SK-N-SH (cell line): ENCODE measurements around the gene TGFBR3. TPM values are rescaled to one million over a fixed set of nuclear protein-coding genes. Genes with fewer than 3 reads are reported as not detected.

Source experiments
- CTCF ChIA-PET: fragments of 300-600, 350-600 bp; formaldehyde crosslinking; extraction: SDS; loops from one replicate; lab custom pipeline; 2021; lab: Yijun Ruan, JAX
- POLR2A ChIA-PET: fragments of 350-600 bp; sonication (Branson Sonifier 250); formaldehyde crosslinking; extraction: SDS; loops from one replicate; lab custom pipeline; 2020; ENCODE audit warnings: antibody characterized with exemption, inconsistent platforms; lab: Yijun Ruan, JAX
- DNase-seq: peaks from one replicate; pipeline ENCODE4 v3.0.0; 2012
- H2AFZ ChIP-seq: fragments of 200-600 bp; sonication (generic); 2 replicates; pipeline ENCODE4 v1.8.1; 2016; ENCODE audit warnings: antibody characterized with exemption, mild to moderate bottlenecking, low read depth
- H3F3A ChIP-seq: fragments of 200-600 bp; sonication (generic); replicated peaks from 2 replicates; pipeline ENCODE3; 2016; ENCODE audit warnings: antibody characterized with exemption, mild to moderate bottlenecking; ENCODE audit not compliant: insufficient read depth
- H3K27ac ChIP-seq, 2 experiments: fragments of 200-500 bp in 1 of 2; fragments of 200-600 bp in 1 of 2; sonication (Bioruptor generic) in 1 of 2; sonication (generic), shearing (Covaris generic) in 1 of 2; 2 replicates each; pipeline versions ENCODE4 v1.5.1 to v1.6.1; 2014 to 2016; ENCODE audit warnings: low read depth in 2 of 2, inconsistent platforms in 1 of 2, low read length in 1 of 2, mild to moderate bottlenecking in 1 of 2, mixed read lengths in 1 of 2
- H3K27me3 ChIP-seq: fragments of 200-600 bp; sonication (generic), shearing (Covaris generic); 2 replicates; pipeline ENCODE4 v1.6.1; 2016; ENCODE audit warnings: mixed run types; ENCODE audit not compliant: insufficient read depth
- H3K36me3 ChIP-seq, 2 experiments: fragments of 200-500 bp in 1 of 2; fragments of 200-600 bp in 1 of 2; sonication (Bioruptor generic) in 1 of 2; sonication (generic) in 1 of 2; replicated peaks in 1 of 2; 2 replicates each; pipeline versions ENCODE3 to v1.5.1; 2014 to 2016; ENCODE audit warnings: low read length in 1 of 2, mild to moderate bottlenecking in 1 of 2; ENCODE audit not compliant: insufficient read depth in 2 of 2, control insufficient read depth in 1 of 2
- H3K4me1 ChIP-seq, 2 experiments: fragments of 200-500 bp in 1 of 2; fragments of 200-600 bp in 1 of 2; sonication (Bioruptor generic) in 1 of 2; sonication (generic), shearing (Covaris generic) in 1 of 2; 2 replicates each; pipeline versions ENCODE4 v1.5.1 to v1.6.1; 2014 to 2016; ENCODE audit warnings: low read depth in 1 of 2, low read length in 1 of 2, mixed run types in 1 of 2; ENCODE audit not compliant: insufficient read depth in 2 of 2, control insufficient read depth in 1 of 2
- H3K4me2 ChIP-seq: fragments of 200-600 bp; sonication (generic), shearing (Covaris generic); 2 replicates; pipeline ENCODE4 v1.6.1; 2017; ENCODE audit warnings: mixed run types
- H3K4me3 ChIP-seq, 2 experiments: fragments of 200-500 bp in 1 of 2; fragments of 200-600 bp in 1 of 2; sonication (Bioruptor generic) in 1 of 2; sonication (generic), shearing (Covaris generic) in 1 of 2; 2 replicates each; pipeline versions ENCODE4 v1.5.1 to v1.8.1; 2014 to 2016; ENCODE audit warnings: low read depth in 2 of 2, inconsistent platforms in 1 of 2, low read length in 1 of 2, mild to moderate bottlenecking in 1 of 2, mixed read lengths in 1 of 2, moderate library complexity in 1 of 2
- H3K79me2 ChIP-seq: fragments of 200-600 bp; sonication (generic); 2 replicates; pipeline ENCODE4 v1.8.1; 2017; ENCODE audit warnings: mild to moderate bottlenecking; ENCODE audit not compliant: insufficient read depth
- H3K9ac ChIP-seq: fragments of 200-600 bp; sonication (generic); 2 replicates; pipeline ENCODE4 v1.6.1; 2017; ENCODE audit warnings: mixed run types
- H3K9me2 ChIP-seq: fragments of 200-600 bp; sonication (generic); 2 replicates; pipeline ENCODE4 v1.6.1; 2017; ENCODE audit warnings: mixed run types
- H3K9me3 ChIP-seq: fragments of 200-600 bp; sonication (generic); 2 replicates; pipeline ENCODE4 v1.6.1; 2017; ENCODE audit warnings: mixed run types, mild to moderate bottlenecking, moderate library complexity
- H4K20me1 ChIP-seq: fragments of 200-600 bp; sonication (generic); 2 replicates; pipeline ENCODE4 v1.6.1; 2017; ENCODE audit warnings: mild to moderate bottlenecking, mixed run types; ENCODE audit not compliant: insufficient read depth
- FOSL2 ChIP-seq: IDR thresholded peaks from 2 replicates; pipeline ENCODE4 v1.4.0; 2012; ENCODE audit warnings: low read depth, mild to moderate bottlenecking, moderate library complexity, borderline replicate concordance
- JUND ChIP-seq: IDR thresholded peaks from 2 replicates; pipeline ENCODE4 v1.4.0; 2012
- MXI1 ChIP-seq: IDR thresholded peaks from 2 replicates; pipeline ENCODE4 v1.6.1; 2012; ENCODE audit warnings: mild to moderate bottlenecking, low read depth, low read length, improper control_type of control experiment
- PBX3 ChIP-seq: IDR thresholded peaks from 2 replicates; pipeline ENCODE4; 2012
- POLR2AphosphoS5 ChIP-seq: IDR thresholded peaks from 2 replicates; pipeline ENCODE4 v1.6.1; 2012; ENCODE audit warnings: low read depth, low read length
- REST ChIP-seq: IDR thresholded peaks from 2 replicates; pipeline ENCODE4 v1.6.1; 2012; ENCODE audit warnings: mild to moderate bottlenecking, low read depth, low read length, moderate library complexity
- USF2 ChIP-seq: fragments of 150-350 bp; IDR thresholded peaks from 2 replicates; pipeline ENCODE4 v1.6.1; 2017; ENCODE audit warnings: antibody characterized with exemption, low read length, low read depth, borderline replicate concordance
- WGBS: methylation state at CpG from one replicate; pipeline ENCODE4 v1.1.6; 2017; ENCODE audit warnings: low lambda C conversion rate; 5-methylcytosine and 5-hydroxymethylcytosine counted together
- polyA plus RNA-seq, 3 experiments: library from polyadenylated mRNA; depleted of rRNA; stranded (reverse); fragments of >200 nt; gene quantifications; 2 replicates each; pipeline ENCODE4 v1.2.3, GENCODE V29; 2012

The TGFBR3 gene
- polyA plus RNA-seq, 1 of the 3 experiments (the other 2 are of a cell fraction): 0.07 TPM

- DNase-seq: no peak
- Histone ChIP-seq H3K4me1 (no peaks in the 10 kb centered on the region), H3K9me2 (no peaks in the 10 kb centered on the region), H3K27ac (no peak overlapping the region), H3K79me2 (no peaks in the 10 kb centered on the region), H4K20me1 (no peaks in the 10 kb centered on the region), H3K27me3 (no peaks in the 10 kb centered on the region), H3K4me2 (no peak overlapping the region), H3K9me3 (no peaks in the 10 kb centered on the region), H3K4me3 (no peak overlapping the region), H3K9ac (no peak overlapping the region), H2AFZ (no peak overlapping the region), H3F3A (no peaks in the 10 kb centered on the region), H3K36me3 (no peaks in the 10 kb centered on the region)
- 0 out of 2 replicates have a peak, but pooled peaks have one; percentile 4 for TF ChIP-seq PBX3
- TF ChIP-seq REST: no peak
- peak; percentile 4; the same call in 1 of the 2 replicates for TF ChIP-seq FOSL2
- WGBS: 13% methylated on average over 1 of the region's 1 CpG
- ChIA-PET CTCF (no interaction called here), POLR2A (no interaction called here)
These were observed 235.2 kb downstream of the TGFBR3 start for GRCh38 chr1:91650764-91651163.

- Histone ChIP-seq H3K4me3 (no peak overlapping the region), H3K9me2 (no peaks in the 10 kb centered on the region), H3K27ac (no peak overlapping the region), H3K9me3 (no peaks in the 10 kb centered on the region), H3K27me3 (no peaks in the 10 kb centered on the region; the same call in 1 of the 2 replicates), H3F3A (no peaks in the 10 kb centered on the region), H3K79me2 (no peaks in the 10 kb centered on the region), H3K4me1 (no peaks in the 10 kb centered on the region), H2AFZ (no peak overlapping the region), H3K4me2 (no peak overlapping the region), H3K9ac (no peak overlapping the region), H4K20me1 (no peaks in the 10 kb centered on the region), H3K36me3 (no peaks in the 10 kb centered on the region)
- WGBS: 6% methylated on average over 2 of the region's 2 CpGs
- no peak for DNase-seq
- ChIA-PET POLR2A (no interaction called here), CTCF (no interaction called here)
- TF ChIP-seq MXI1: no peak
- no peak for TF ChIP-seq POLR2AphosphoS5
- TF ChIP-seq JUND: no peak
- TF ChIP-seq USF2: no peak
These were observed 238.9 kb downstream of the TGFBR3 start for GRCh38 chr1:91647061-91647460.
